HTR-8/SVneo (cell line): ENCODE results near the gene SLC47A1.
A peak's percentile ranks its signal among the peaks of the same experiment; 100 is the strongest.
"Not testable (repeated sequence)": the region's sequence is repeated elsewhere in the genome, so short reads cannot be mapped to it uniquely, and the experiment has no call there.

Experiments
- DNase-seq: peaks from one replicate; pipeline ENCODE4 v3.0.0; 2011; ENCODE audit warnings: low spot score, mixed read lengths; ENCODE audit not compliant: insufficient read length
- FAIRE-seq: peaks from 2 replicates; lab custom pipeline; 2011; peaks lifted over from hg19 to GRCh38; lab: Jason Lieb, UNC

SLC47A1 gene

GRCh38 chr17:19533718-19534561 lies at the start of gene SLC47A1:
Gene SLC47A1 (plus strand): TSS chr17:19533854. CDS start chr17:19533940, 86 bp downstream.
- DNase-seq = peak; percentile 54
- no peak for FAIRE-seq

DNA sequence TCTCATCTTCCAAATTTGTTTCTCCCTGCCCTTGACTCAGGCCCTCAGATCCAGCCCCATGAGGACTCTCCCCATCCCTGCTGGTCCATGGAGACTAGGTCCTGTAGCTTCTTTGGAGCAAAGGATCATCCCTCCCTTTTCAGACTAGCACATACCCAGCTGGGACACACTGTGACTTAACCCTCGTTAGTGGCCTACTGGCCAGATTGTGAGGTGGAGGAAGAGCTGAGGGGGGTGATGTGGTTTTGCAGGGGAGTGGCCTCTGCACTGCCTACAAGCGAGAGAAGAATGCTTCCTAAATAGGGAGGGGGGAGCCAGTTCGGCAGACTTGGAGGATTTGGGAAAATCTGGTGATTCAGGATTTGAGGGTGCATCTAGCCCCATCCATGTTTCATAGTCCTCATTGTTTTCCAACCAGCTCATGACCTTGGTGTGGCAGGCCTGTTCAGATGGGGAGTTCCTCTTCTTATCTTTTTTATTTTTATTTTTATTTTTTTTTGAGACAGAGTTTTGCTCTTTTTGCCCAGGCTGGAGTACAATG lies 47.8 kb upstream of the SLC47A1 start:
- DNase-seq (no peak), FAIRE-seq (no peak)

- FAIRE-seq (peak; percentile 86), DNase-seq (no peak)
Measured at GRCh38 chr17:19486351-19487023, 47.2 kb upstream of the SLC47A1 start.

DNA sequence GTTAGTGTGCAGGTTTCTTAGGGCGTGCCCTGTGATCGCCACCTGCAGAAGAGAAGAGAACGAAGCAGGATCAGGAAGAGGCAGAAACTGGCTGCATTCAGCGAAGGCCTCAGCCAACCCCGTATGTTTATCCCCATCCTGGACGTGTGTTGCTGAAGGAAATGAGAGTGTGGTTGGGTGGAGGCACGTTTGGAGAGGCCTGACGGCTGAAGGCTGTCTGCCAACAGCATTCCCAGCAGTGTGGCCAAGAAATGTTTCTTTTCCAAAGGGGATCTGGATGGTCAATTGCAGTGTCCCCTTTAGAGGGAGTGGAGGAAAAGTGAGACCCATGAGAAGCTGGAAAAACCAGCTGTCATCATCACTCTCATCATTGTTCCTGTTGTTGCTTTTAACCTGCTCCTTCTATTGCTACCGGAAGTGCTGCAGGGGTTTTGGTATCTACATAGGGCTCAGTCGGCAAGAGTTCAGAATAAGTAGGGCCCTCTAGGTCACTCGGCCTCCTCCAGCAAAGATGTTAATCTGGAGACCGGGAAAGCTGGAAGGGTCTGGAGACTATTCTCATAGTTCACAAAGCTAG lies 46.5 kb upstream of the SLC47A1 start:
- no peak for DNase-seq
- no peak for FAIRE-seq

GRCh38 chr17:19492141-19492540 lies 41.5 kb upstream of the SLC47A1 start:
- FAIRE-seq = no peak

DNA sequence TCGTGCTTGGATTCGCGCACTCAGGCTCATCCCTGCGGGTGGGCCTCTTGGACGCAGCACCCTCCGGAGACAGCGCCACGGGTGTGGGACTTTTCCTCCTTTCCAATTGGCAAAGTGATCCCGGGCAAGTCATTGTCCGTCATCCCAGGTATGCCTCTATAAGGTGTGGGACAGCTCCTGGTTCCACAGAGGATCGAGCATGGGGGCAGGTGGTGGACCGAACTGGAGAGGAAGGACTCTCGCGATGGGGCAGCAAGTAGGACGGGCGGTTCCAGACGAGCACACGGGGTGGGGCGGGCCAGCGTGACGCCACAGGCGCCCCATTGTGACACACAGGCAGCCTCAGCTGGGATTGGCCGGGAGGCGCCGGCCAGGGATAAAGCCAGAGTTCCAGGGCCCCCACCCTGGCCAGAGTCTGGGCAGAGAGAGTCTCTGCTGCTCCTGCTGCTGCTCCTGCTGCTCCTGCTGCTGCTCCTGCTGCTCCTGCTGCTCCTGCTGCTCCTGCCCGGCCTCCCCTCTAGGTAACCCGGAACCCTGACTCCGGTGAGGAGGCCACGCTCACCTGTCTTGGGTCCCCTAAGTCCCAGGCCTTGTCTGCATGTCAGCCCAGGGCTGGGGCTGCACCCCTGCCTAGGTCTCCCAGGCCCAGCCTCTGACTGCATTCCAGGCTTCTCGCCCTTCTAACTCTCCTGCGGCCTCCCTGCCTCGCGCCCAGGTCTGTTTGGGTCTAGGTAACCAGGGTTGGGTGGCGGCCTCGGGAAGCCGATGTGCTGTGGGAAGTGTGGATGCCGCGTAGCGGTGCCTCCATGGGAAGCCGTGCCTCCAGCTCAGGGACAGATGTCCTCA lies 38.5 kb upstream of the SLC47A1 start:
- no peak for FAIRE-seq
- DNase-seq = no peak

More at GRCh38 chr17:19492141-19492540, 41.5 kb upstream of the SLC47A1 start:
- no peak for DNase-seq

GRCh38 chr17:19495828-19496528 lies 37.7 kb upstream of the SLC47A1 start:
- FAIRE-seq (no peak), DNase-seq (no peak)

GRCh38 chr17:19497624-19498023 lies 36.0 kb upstream of the SLC47A1 start:
- FAIRE-seq = no peak
- DNase-seq = no peak

DNA sequence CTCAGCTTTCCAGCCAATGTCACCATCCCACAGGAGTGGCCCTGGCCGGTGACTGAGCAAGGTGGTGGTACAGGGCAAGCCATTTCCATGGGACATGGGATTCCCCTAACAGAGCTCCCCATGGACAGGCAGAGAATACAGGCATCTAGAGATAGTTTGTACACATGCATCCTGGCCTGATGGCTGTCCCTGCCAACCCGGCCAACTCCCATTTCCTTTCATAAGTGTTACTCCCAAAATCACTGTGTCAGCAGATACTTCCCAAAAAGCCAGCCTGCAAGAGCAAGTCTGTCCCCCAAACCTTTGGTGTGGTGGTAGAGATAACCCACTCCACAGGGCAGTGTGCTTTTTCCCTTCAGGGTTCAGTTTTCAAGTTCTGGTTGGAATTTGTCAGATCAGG lies 32.4 kb upstream of the SLC47A1 start:
- peak; percentile 42 for FAIRE-seq

GRCh38 chr17:19502517-19502916 lies 31.1 kb upstream of the SLC47A1 start:
- FAIRE-seq (peak; percentile 51), DNase-seq (no peak)

More for the DNA sequence above, 32.4 kb upstream of the SLC47A1 start:
- DNase-seq = no peak

DNA sequence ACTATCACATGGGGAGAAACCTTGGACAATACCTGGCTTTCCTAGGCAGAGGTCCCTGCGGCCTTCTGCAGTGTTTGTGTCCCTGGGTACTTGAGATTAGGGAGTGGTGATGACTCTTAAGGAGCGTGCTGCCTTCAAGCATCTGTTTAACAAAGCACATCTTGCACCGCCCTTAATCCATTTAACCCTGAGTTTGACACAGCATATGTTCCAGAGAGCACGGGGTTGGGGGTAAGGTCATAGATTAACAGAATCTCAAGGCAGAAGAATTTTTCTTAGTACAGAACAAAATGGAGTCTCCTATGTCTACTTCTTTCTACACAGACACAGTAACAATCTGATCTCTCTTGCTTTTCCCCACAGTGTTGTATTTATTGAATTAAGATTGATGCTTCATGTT lies 28.1 kb upstream of the SLC47A1 start:
- FAIRE-seq, DNase-seq: not testable (repeated sequence)

GRCh38 chr17:19507775-19508576 lies 25.7 kb upstream of the SLC47A1 start:
- DNase-seq (peak; percentile 87), FAIRE-seq (peak; percentile 97)

- FAIRE-seq (no peak), DNase-seq (no peak)
Measured at GRCh38 chr17:19508577-19508867, 25.1 kb upstream of the SLC47A1 start.

DNA sequence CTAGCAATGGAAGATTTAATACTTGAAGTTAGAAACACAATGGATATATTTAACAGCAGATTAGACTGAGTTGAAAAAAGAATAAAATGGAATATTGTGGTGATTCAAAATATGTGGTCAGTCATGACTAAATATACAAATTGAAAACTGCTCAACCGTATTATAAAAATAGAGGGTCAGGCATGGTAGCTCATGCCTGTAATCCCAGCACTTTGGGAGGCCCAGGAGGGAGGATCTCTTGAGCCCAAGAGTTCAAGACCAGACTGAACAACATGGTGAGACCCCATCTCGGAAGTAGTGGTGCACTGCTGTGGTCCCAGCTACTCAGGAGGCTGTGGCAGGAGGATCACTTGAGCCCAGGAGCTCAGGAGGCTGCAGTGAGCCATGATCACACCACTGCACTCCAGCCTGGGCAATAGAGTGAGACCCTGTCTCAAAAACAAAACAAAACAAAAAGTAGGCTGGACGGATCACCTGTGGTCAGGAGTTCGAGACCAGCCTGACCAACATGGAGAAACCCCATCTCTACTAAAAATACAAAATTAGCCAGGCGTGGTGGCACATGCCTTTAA lies 24.3 kb upstream of the SLC47A1 start:
- FAIRE-seq, DNase-seq: not testable (repeated sequence)

- DNase-seq (no peak), FAIRE-seq (no peak)
Measured at GRCh38 chr17:19510903-19511302, 22.8 kb upstream of the SLC47A1 start.

- DNase-seq (peak; percentile 85), FAIRE-seq (peak; percentile 89)
Measured at GRCh38 chr17:19513897-19514488, 19.7 kb upstream of the SLC47A1 start.

GRCh38 chr17:19517699-19518098 lies 16.0 kb upstream of the SLC47A1 start:
- no peak for DNase-seq
- no peak for FAIRE-seq
